Stimulated activated naive CD8-positive, alpha-beta T cell treated with anti-CD3 and anti-CD28 coated beads, Interleukin-15, amount 100 ng/mL, for 72 hours (primary cell): Measurements from ENCODE around the gene DPY19L3.

Source experiments
- ATAC-seq: fragments of 150-1000 bp; cut with Tn5 transposase; 2 replicates; pipeline ENCODE4 v1.10.0; 2021; ENCODE audit warnings: mild to moderate bottlenecking, moderate library complexity
- DNase-seq, 2 donors: peaks; one replicate each; pipeline ENCODE4 v3.0.0; 2021 to 2022
- H3K27ac Mint-ChIP-seq, 2 donors: one replicate each; pipeline ENCODE4 v1.8.0; 2022; ENCODE audit warnings: mild to moderate bottlenecking in 2 of 2, mixed read lengths in 2 of 2, moderate library complexity in 2 of 2
- H3K27me3 Mint-ChIP-seq: one replicate; pipeline ENCODE4 v1.8.0; 2022; ENCODE audit warnings: mixed read lengths
- H3K4me1 Mint-ChIP-seq: one replicate; pipeline ENCODE4 v1.8.0; 2022; ENCODE audit warnings: mild to moderate bottlenecking, mixed read lengths
- H3K4me3 Mint-ChIP-seq, 2 donors: one replicate each; pipeline ENCODE4 v1.8.0; 2022; ENCODE audit warnings: mild to moderate bottlenecking in 2 of 2, mixed read lengths in 2 of 2, moderate library complexity in 1 of 2
- H3K9me3 Mint-ChIP-seq, 2 donors: one replicate each; pipeline ENCODE4 v1.8.0; 2022; ENCODE audit warnings: mixed read lengths in 2 of 2

The DPY19L3 gene, protein sequence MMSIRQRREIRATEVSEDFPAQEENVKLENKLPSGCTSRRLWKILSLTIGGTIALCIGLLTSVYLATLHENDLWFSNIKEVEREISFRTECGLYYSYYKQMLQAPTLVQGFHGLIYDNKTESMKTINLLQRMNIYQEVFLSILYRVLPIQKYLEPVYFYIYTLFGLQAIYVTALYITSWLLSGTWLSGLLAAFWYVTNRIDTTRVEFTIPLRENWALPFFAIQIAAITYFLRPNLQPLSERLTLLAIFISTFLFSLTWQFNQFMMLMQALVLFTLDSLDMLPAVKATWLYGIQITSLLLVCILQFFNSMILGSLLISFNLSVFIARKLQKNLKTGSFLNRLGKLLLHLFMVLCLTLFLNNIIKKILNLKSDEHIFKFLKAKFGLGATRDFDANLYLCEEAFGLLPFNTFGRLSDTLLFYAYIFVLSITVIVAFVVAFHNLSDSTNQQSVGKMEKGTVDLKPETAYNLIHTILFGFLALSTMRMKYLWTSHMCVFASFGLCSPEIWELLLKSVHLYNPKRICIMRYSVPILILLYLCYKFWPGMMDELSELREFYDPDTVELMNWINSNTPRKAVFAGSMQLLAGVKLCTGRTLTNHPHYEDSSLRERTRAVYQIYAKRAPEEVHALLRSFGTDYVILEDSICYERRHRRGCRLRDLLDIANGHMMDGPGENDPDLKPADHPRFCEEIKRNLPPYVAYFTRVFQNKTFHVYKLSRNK

GRCh38 chr19:32405431-32406160 is at the start of gene DPY19L3:
Gene DPY19L3, plus strand, starts transcription at chr19:32405770. Its CDS starts 2,484 bp downstream, at chr19:32408254.
- no peaks in the 10 kb centered on the region for H3K27me3 Mint-ChIP-seq
- DNase-seq: peak; percentile 92
- H3K27ac Mint-ChIP-seq: peak within 1 kb of the TSS; percentile 96 to 98
- ATAC-seq: peak; percentile 97
- H3K4me3 Mint-ChIP-seq: peak within 1 kb of the TSS; percentile 88 to 89
- H3K4me1 Mint-ChIP-seq: peaks cover 45% of the 10 kb centered on the region
- H3K9me3 Mint-ChIP-seq: no peaks in the 10 kb centered on the region

GRCh38 chr19:32357720-32358119 is 47.9 kb upstream of the DPY19L3 start:
- Mint-ChIP-seq H3K9me3 (no peaks in the 10 kb centered on the region), H3K4me3 (no peak overlapping the region), H3K4me1 (peaks cover 20% of the 10 kb centered on the region)

GRCh38 chr19:32358321-32358720 is 47.2 kb upstream of the DPY19L3 start:
- H3K9me3 Mint-ChIP-seq: no peaks in the 10 kb centered on the region
- no peak overlapping the region for H3K4me3 Mint-ChIP-seq
- H3K4me1 Mint-ChIP-seq: peaks cover 24% of the 10 kb centered on the region
- H3K27ac Mint-ChIP-seq: no peak overlapping the region
- ATAC-seq (no peak), DNase-seq (no peak)
- H3K27me3 Mint-ChIP-seq: no peaks in the 10 kb centered on the region

More at GRCh38 chr19:32357720-32358119, 47.9 kb upstream of the DPY19L3 start:
- DNase-seq (no peak), ATAC-seq (no peak)
- Mint-ChIP-seq H3K27ac (no peak overlapping the region), H3K27me3 (no peaks in the 10 kb centered on the region)

- no peak for ATAC-seq
- no peak overlapping the region for H3K27ac Mint-ChIP-seq
These were observed 46.0 kb upstream of the DPY19L3 start for GRCh38 chr19:32359581-32359980.

GRCh38 chr19:32361574-32362317 is 43.8 kb upstream of the DPY19L3 start:
- Mint-ChIP-seq H3K9me3 (no peaks in the 10 kb centered on the region), H3K4me1 (peaks cover 36% of the 10 kb centered on the region), H3K27me3 (no peaks in the 10 kb centered on the region), H3K27ac (no peak overlapping the region), H3K4me3 (no peak overlapping the region)
- DNase-seq (no peak), ATAC-seq (no peak)

More at GRCh38 chr19:32359581-32359980, 46.0 kb upstream of the DPY19L3 start:
- H3K4me1 Mint-ChIP-seq: peaks cover 22% of the 10 kb centered on the region
- no peak for DNase-seq
- H3K9me3 Mint-ChIP-seq: no peaks in the 10 kb centered on the region
- H3K4me3 Mint-ChIP-seq: no peak overlapping the region
- no peaks in the 10 kb centered on the region for H3K27me3 Mint-ChIP-seq

GRCh38 chr19:32362318-32362691 is 43.3 kb upstream of the DPY19L3 start:
- Mint-ChIP-seq H3K9me3 (no peaks in the 10 kb centered on the region), H3K27ac (no peak overlapping the region), H3K4me3 (no peak overlapping the region), H3K4me1 (peaks cover 42% of the 10 kb centered on the region), H3K27me3 (no peaks in the 10 kb centered on the region)
- DNase-seq: no peak
- ATAC-seq: no peak

DNA sequence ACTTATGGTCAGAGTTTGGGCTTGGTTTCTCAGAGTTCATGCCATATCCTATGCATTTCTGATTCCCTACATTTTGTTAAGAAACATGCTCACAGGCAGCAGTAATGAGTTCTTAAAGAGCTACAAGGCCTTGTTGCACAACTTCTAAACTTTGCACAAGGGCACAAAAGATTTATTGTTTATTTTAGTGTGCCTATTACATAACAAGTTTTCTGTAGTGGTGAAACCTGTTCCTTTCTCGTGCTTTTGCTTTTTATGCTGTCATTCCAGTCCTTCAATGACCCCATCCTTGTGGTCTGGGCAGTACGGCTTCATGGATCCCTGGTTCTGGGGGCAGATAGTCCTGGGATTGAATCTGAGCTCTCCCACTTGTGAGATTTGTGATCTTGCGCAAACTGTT is 42.4 kb upstream of the DPY19L3 start:
- DNase-seq (no peak), ATAC-seq (no peak)
- Mint-ChIP-seq H3K9me3 (no peaks in the 10 kb centered on the region), H3K27ac (peak overlapping the region in 1 of 2 donors; percentile 43), H3K4me3 (no peak overlapping the region), H3K27me3 (no peaks in the 10 kb centered on the region), H3K4me1 (peaks cover 44% of the 10 kb centered on the region)

GRCh38 chr19:32363632-32364031 is 41.9 kb upstream of the DPY19L3 start:
- H3K4me1 Mint-ChIP-seq: peaks cover 44% of the 10 kb centered on the region

GRCh38 chr19:32364040-32364439 is 41.5 kb upstream of the DPY19L3 start:
- peaks cover 44% of the 10 kb centered on the region for H3K4me1 Mint-ChIP-seq
- ATAC-seq: no peak

More at GRCh38 chr19:32363632-32364031, 41.9 kb upstream of the DPY19L3 start:
- no peak for DNase-seq
- ATAC-seq: no peak
- Mint-ChIP-seq H3K27me3 (no peaks in the 10 kb centered on the region), H3K27ac (peak overlapping the region in 1 of 2 donors; percentile 72), H3K4me3 (no peak overlapping the region), H3K9me3 (no peaks in the 10 kb centered on the region)

DNA sequence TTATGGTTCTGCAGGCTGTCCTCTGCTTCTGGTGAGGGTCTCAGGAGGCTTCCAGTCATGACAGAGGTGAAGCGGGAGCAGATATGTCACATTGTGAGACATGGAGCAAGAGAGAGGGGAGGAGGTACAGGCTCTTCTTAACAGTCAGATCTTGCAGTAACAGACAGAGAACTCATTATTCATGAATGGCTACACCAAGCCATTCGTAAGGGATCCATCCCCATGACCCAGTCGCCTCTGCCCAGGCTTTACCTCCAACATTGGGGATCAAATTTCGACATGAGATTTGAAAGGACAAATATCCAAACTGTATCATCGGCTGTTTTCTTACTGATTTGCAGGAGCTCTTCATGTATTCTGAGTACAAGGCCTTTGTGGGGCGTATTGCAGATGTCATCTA is 38.5 kb upstream of the DPY19L3 start:
- no peak overlapping the region for H3K4me3 Mint-ChIP-seq
- H3K27ac Mint-ChIP-seq: no peak overlapping the region
- ATAC-seq (no peak), DNase-seq (no peak)
- no peaks in the 10 kb centered on the region for H3K27me3 Mint-ChIP-seq
- peaks cover 44% of the 10 kb centered on the region for H3K4me1 Mint-ChIP-seq
- no peaks in the 10 kb centered on the region for H3K9me3 Mint-ChIP-seq

More at GRCh38 chr19:32364040-32364439, 41.5 kb upstream of the DPY19L3 start:
- Mint-ChIP-seq H3K27me3 (no peaks in the 10 kb centered on the region), H3K4me3 (no peak overlapping the region), H3K27ac (peak overlapping the region in 1 of 2 donors; percentile 72), H3K9me3 (no peaks in the 10 kb centered on the region)
- no peak for DNase-seq

DNA sequence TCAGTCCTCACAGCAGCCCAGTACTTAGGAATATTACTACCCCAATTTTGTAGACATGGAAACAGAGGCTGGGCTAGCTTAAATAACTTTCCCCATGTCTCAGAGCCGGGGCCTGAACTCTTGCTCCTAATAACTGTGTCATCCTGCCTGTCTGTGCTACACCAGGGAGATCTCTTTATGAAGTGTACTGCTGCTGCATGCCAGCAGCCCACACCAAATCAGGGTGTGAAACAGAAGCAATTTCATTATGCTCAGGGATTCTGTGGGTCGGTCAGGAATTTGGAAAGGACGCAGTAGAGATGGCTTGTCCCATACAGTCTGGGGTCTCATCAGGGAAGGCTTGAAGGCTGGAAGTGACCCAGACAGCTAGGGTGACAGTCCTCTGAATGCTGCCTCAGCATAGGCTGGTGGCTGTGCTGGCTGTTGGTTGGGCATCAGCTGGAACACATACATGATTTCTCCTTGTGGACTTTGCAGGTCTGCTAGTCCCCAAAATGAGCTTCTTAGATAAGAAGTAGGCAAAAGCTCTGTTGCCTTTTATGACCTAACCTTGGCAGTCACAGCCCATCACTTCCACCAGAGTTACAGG is 37.5 kb upstream of the DPY19L3 start:
- no peak for DNase-seq
- ATAC-seq: no peak
- Mint-ChIP-seq H3K27ac (peak overlapping the region in 1 of 2 donors; percentile 19), H3K4me1 (peaks cover 43% of the 10 kb centered on the region), H3K4me3 (no peak overlapping the region), H3K27me3 (no peaks in the 10 kb centered on the region), H3K9me3 (no peaks in the 10 kb centered on the region)

- ATAC-seq (no peak), DNase-seq (no peak)
- Mint-ChIP-seq H3K4me3 (no peak overlapping the region), H3K27me3 (no peaks in the 10 kb centered on the region), H3K27ac (no peak overlapping the region), H3K4me1 (peaks cover 35% of the 10 kb centered on the region), H3K9me3 (no peaks in the 10 kb centered on the region)
These were observed 36.8 kb upstream of the DPY19L3 start for GRCh38 chr19:32368787-32369186.

- Mint-ChIP-seq H3K4me3 (no peak overlapping the region), H3K27me3 (no peaks in the 10 kb centered on the region), H3K27ac (no peak overlapping the region), H3K9me3 (no peaks in the 10 kb centered on the region), H3K4me1 (no peaks in the 10 kb centered on the region)
- no peak for DNase-seq
- no peak for ATAC-seq
These were observed 32.6 kb upstream of the DPY19L3 start for GRCh38 chr19:32372726-32373517.
